Suprapubic skin (tissue), 3 donors: Measurements from ENCODE around the gene CEP112.

Source experiments
- POLR2A ChIP-seq, 2 donors: fragments of 450-650 bp; IDR thresholded peaks; one replicate each; pipeline ENCODE4 v1.6.1; 2017; ENCODE audit warnings: antibody characterized with exemption in 2 of 2, mild to moderate bottlenecking in 2 of 2, moderate library complexity in 2 of 2
- TF ChIP-seq, protein P1 (sequence below), 2 donors: fragments of 200-600 bp in 1 of 2; fragments of 450-650 bp in 1 of 2; sonication (generic) in 1 of 2; IDR thresholded peaks; one replicate each; pipeline ENCODE4 v1.5.1; 2016 to 2019; ENCODE audit warnings: antibody characterized with exemption in 2 of 2, mild to moderate bottlenecking in 1 of 2, moderate library complexity in 1 of 2

DNA sequence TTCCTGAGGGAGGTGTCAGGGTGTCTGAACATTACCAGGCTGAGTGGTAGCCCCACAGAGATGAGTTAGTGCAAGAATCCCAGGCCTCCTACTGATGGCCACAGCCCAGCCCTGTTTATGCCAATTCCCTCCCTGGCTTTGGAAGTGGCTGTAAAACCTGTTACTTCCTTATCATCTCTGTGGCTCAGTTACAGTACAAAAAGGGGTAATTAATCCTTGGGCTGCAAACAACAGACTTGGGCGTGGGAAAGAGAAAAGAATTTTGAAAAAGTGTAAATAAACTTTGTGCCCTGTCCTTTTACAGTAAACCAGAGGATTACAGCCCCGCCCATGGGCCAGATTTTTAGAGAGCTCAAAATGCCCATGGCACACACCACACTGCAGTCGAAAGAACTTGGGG, 557.4 kb downstream of the CEP112 start:
- TF ChIP-seq, protein P1, sequence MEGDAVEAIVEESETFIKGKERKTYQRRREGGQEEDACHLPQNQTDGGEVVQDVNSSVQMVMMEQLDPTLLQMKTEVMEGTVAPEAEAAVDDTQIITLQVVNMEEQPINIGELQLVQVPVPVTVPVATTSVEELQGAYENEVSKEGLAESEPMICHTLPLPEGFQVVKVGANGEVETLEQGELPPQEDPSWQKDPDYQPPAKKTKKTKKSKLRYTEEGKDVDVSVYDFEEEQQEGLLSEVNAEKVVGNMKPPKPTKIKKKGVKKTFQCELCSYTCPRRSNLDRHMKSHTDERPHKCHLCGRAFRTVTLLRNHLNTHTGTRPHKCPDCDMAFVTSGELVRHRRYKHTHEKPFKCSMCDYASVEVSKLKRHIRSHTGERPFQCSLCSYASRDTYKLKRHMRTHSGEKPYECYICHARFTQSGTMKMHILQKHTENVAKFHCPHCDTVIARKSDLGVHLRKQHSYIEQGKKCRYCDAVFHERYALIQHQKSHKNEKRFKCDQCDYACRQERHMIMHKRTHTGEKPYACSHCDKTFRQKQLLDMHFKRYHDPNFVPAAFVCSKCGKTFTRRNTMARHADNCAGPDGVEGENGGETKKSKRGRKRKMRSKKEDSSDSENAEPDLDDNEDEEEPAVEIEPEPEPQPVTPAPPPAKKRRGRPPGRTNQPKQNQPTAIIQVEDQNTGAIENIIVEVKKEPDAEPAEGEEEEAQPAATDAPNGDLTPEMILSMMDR (IDR thresholded peaks at IDR 0.05) = no peak
- no peak for TF ChIP-seq POLR2A (IDR thresholded peaks at IDR 0.05)
